HG02884 (cell line): Measurements from ENCODE around the gene MYH6.
"Not testable (repeated sequence)": the region's sequence is repeated elsewhere in the genome, so short reads cannot be mapped to it uniquely, and the experiment has no call there.

Source experiments
- ATAC-seq: cut with Tn5 transposase; IDR thresholded peaks from one replicate; pipeline ENCODE4 v1.9.1; 2021; ENCODE audit warnings: mild to moderate bottlenecking, moderate library complexity; ENCODE audit not compliant: unreplicated experiment

MYH6 gene

GRCh38 chr14:23399591-23399990, 8.5 kb downstream of the MYH6 start:
- no peak for ATAC-seq

GRCh38 chr14:23399136-23399535, 8.9 kb downstream of the MYH6 start:
- ATAC-seq, result no peak

- no peak for ATAC-seq
Measured at GRCh38 chr14:23398348-23398747, 9.7 kb downstream of the MYH6 start.

- ATAC-seq, result no peak
Measured at GRCh38 chr14:23396781-23397407, 11.2 kb downstream of the MYH6 start.

GRCh38 chr14:23396126-23396525, 11.9 kb downstream of the MYH6 start:
- no peak for ATAC-seq

DNA sequence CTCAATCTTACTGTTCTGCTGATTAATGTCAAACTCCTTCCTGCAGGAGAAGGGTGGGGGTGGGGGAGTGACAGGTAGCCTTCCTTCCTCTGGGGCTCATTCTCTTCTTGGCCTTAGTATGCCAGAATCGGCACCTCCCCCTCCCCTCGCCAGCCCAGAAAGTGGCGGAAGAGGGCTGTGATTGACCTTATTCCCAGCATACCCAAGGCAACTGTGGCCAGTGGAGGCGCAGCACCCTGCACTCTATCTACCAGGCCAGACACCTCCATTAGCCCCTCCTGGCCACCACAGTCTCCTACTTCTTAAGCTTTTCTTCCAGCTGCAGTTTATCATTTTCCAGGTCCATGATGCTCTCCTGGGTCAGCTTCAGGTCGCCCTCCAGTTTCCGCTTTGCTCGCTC, 15.5 kb downstream of the MYH6 start:
- no peak for ATAC-seq

DNA sequence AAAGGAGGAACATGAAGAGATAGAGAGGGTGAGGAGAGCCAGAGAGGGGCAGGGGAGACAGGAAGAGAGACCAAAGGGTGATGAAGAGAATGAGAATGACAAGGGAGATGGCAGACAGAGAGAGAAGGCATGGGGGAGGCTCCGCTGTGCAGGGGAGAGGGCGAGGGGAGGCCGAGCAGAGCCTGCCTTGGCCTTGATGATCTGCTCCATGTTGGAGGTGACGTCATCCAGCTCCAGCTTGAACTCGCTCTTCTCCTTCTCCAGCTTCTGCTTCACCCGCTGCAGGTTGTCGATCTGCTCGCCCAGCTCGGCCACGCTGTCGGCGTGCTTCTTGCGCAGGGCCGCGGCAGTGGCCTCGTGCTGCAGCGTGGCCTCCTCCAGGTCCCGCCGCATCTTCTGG, 18.2 kb downstream of the MYH6 start:
- ATAC-seq, result not testable (repeated sequence)

DNA sequence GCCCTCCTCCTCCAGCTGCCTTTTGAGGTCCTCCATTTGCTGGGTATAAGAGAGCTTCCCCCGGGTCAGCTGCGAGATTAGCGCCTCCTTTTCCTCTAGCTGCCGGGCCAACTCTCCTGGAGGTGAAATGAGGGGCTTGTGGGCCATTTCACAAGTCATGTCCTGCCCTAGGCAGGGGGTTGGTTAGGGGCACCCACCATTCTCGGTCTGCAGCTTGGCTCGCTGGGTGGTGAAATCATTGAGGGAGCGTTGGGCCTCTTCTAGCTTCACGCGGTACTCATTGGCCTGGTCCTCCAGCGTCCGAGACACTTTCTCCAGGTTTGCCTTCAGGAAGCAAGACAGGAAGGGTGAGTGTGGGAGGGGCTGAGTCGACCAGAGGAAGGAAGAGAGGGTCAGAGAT, 18.7 kb downstream of the MYH6 start:
- no peak for ATAC-seq

DNA sequence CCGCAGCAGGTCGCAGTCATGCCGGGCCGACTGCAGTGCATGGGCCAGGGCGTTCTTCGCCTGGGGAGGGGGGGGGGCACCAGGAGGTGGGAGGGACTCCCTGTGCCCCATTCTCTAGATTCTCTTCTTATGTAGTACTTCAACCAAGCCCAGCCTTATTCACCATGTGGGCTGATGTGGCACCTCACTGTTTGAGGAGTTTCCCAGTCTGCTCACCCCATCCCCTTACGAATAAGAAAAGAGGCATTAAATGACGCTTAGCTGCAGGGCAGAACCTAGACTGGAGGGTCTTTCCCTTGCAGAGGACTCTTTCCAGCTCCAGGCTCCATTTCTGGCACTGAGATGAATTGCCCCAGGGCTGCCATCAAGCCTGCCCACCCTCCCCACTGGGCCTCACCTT, 19.1 kb downstream of the MYH6 start:
- no peak for ATAC-seq

DNA sequence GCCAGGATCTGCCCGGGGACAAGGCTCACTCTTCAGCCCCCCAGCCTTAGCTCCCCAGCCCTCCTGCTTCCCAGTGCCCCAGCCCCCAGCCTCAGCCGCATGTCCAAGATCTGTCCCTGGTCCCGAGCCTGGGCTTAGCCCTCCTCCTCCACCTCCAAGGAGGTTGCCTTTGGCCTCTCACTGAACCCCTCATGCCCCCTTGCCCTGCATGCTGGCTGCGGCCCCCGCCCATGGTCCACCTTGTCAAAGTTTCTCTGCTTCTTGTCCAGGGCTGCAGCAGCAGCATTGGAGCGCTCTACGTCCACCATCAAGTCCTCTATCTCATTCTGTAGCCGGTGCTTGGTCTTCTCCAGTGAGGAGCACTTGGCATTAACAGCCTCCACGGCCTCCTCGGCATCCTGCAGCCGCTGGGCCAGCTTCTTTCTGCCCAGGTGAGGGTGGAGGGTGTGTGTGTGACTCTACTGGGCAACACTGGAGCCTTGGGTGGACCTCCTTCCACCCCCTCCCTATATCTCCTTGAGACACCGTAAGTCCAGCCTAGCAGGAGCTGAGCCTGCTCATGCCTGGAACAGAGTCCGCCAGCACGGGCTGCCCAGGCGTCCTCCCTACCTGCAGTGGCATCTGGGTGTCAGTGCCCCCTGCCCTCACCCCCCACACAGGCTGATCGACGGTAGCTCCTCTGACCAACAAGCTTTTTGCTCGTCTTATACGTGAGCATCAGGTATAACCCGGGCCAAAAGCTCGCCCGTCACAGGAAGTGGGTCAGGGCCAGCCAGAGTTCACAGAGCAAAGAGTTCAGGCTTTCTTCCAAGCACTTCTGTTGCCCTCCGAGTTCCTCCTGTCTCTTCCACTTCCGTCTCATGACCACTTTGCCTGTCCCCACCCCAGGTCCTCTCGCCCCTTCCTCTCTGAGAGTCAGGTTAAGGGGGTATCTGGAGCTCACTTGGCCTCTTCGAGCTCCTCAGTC, 19.9 kb downstream of the MYH6 start:
- no peak for ATAC-seq

GRCh38 chr14:23386999-23387398, 21.1 kb downstream of the MYH6 start:
- ATAC-seq, result no peak

- not testable (repeated sequence) for ATAC-seq
Measured at GRCh38 chr14:23386266-23386657, 21.8 kb downstream of the MYH6 start.

DNA sequence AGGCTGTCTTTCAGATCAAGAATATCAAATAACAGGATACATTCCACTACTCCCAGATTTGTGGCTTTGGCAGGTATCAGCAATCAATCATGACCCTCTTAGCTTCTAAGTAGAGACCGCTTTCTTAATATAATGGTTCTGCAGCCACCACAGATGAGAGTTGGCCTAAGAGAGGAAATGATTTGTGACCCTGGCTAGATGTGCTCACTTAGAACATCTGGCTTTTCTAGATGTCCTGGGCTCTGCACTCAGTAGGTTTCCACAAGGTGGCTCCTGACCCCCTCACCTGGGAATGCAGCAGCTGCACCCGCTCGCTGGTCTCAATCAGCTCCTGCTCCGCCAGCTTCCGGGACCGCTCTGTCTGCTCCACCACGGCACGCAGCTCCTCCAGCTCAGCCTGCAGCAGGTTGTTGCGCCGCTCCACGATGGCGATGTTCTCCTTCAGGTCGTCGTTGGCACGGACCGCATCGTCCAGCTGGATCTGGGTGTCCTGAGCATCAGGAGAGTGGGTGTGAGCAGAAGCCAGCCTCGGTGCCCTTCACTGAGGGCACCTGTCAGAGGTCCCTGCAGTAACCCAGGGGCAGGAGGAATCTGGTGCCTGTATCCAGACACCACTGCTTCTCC, 22.3 kb downstream of the MYH6 start:
- ATAC-seq, result no peak

DNA sequence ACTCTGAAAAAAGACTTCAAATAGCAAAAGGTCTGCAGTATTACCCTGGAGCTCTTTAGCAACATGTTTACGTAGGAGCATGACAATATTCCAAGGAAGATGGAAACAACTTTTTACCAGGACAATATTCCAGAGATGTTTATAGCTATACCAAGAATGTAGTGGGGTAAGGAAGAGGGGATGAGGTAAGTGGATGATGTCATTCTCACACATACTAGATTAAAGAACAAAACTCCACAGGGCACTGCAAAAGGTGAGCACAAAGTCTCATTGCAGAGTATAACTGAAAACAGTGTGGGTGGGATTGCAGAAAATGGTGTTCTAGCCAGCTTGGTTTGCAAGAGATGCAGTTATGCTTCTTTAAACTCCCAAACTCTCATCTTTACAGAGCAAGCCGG, 22.8 kb downstream of the MYH6 start:
- no peak for ATAC-seq

DNA sequence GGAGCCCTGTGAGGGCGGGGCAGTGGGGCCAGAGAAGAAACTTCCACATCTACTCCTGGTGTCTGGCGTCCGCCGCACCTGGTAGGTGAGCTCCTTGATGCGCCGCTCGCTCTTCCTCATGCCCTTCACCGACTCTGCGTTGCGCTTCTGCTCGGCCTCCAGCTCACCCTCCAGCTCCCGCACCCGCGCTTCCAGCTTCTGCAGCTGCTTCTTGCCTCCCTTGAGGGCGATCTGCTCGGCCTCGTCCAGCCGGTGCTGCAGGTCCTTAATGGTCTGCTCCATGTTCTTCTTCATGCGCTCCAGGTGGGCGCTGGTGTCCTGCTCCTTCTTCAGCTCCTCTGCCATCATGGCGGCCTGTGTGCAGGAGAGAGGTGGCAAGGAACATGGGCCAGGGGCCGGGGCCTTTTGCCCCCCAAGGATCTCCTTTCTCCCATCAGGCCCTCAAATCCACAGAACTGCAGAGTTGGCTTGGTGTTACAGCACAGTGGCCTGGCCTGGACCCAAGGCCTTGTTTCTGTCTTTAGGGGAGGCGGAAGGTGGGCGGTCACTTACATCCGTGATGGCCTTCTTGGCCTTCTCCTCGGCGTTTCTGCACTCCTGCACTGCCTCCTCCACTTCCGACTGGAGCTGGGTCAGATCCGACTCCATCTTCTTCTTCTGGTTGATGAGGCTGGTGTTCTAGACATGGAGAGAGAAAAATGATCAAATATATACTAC, 23.6 kb downstream of the MYH6 start:
- ATAC-seq, result no peak

- no peak for ATAC-seq
Measured at GRCh38 chr14:23382731-23383440, 25.2 kb downstream of the MYH6 start.

GRCh38 chr14:23382276-23382675, 25.8 kb downstream of the MYH6 start:
- no peak for ATAC-seq

DNA sequence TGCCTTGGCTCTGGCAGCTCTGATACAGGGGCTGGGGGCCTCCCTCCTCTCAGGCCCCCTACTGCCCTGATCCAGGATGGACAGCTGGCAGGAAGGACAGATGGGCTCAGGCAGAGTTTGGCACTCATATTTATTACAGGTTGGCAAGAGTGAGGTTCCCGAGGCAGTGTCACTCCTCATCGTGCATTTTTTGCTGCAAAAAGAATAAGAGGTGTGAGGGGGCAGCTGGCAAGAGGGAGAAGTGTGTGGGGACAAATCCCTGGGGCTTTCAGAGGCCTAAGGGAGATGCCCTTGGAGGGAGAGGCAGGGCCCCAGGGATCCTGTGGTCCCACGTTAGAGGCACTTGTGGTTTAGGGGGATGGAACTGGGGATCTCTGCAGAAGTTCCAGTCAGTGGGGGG, 26.2 kb downstream of the MYH6 start:
- no peak for ATAC-seq

DNA sequence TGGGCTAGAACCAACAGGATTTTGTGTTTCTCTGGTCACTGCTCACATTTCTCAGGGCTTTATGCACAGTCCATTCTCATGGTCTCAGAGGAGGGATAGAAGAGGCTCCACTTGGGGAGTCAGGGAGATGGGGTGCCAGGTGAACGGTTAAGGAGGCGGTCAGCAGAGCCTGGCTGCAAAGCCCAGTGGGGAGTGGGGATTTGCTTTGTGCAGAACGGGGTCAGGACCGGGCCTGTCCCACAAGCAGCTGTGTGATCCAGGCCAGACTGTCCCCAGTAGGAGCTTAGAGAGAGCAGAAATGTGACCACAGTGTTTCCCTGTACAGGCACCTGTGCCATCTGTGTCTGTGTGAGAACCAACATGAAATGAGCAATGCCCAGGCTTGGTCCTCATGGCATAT, 27.1 kb downstream of the MYH6 start:
- ATAC-seq, result no peak

DNA sequence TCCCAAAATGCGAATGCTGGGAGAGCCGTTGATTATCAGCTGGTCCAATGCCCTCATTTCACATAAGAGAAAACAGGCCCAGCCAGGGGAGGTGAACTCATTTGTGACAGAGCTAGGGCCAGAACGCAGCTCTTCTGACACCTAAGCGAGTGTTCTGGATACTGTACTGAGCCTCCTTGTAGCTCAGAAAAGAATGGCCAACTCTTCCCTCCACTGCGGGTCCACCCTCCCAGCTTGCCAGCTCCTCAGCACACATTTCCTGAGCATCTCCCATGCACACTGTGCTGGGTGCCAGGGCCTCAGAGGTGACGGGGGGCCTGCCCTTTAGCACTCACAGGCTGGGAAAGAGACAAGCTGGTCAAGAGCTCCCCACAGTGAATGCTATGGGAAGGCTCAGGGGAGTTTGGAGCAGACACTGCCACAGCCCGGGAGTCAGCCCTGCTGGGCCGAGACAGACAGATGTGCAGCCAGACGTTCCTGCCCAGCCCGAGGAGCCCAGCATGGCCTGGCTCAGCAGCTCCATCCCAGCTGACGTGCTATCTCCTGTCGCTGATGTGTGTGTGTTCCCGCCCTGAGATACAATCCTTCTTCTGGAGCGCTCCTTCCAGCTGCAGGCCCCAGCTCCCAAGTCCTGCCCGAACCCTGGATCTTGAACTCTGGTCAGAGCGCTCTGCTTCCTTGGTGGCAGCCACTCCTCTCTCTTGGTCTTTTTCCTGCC, 27.7 kb downstream of the MYH6 start:
- no peak for ATAC-seq
